Fibroblast of gingiva (primary cell): ENCODE data around the gene FRMD4A.
A peak's percentile ranks its signal among the peaks of the same experiment; 100 is the strongest.
"Not testable (repeated sequence)": the region's sequence is repeated elsewhere in the genome, so short reads cannot be mapped to it uniquely, and the experiment has no call there.

ENCODE experiments used
- DNase-seq: peaks from one replicate; pipeline ENCODE4 v3.0.0-alpha.2; 2011; ENCODE audit warnings: low read depth

FRMD4A gene

GRCh38 chr10:13882119-13882711 is 448.5 kb downstream of the FRMD4A start:
- DNase-seq: peak; percentile 57

- DNase-seq: no peak
These were observed 450.0 kb downstream of the FRMD4A start for GRCh38 chr10:13880760-13881159.

- DNase-seq: peak; percentile 90
These were observed 453.4 kb downstream of the FRMD4A start for GRCh38 chr10:13877154-13877909.

- DNase-seq: no peak
These were observed 457.5 kb downstream of the FRMD4A start for GRCh38 chr10:13873196-13873595.

GRCh38 chr10:13872411-13872810 is 458.3 kb downstream of the FRMD4A start:
- DNase-seq: no peak

- no peak for DNase-seq
These were observed 458.9 kb downstream of the FRMD4A start for GRCh38 chr10:13871776-13872175.

- no peak for DNase-seq
These were observed 459.7 kb downstream of the FRMD4A start for GRCh38 chr10:13871011-13871410.

- no peak for DNase-seq
These were observed 461.4 kb downstream of the FRMD4A start for GRCh38 chr10:13869295-13869664.

- no peak for DNase-seq
These were observed 462.0 kb downstream of the FRMD4A start for GRCh38 chr10:13868528-13869294.

GRCh38 chr10:13867822-13868221 is 462.9 kb downstream of the FRMD4A start:
- no peak for DNase-seq

GRCh38 chr10:13865758-13866491 is 464.8 kb downstream of the FRMD4A start:
- peak; percentile 65 for DNase-seq

GRCh38 chr10:13865220-13865619 is 465.5 kb downstream of the FRMD4A start:
- DNase-seq: not testable (repeated sequence)

- DNase-seq: peak; percentile 43
These were observed 468.0 kb downstream of the FRMD4A start for GRCh38 chr10:13862546-13863233.

- DNase-seq: no peak
These were observed 469.8 kb downstream of the FRMD4A start for GRCh38 chr10:13860886-13861285.

GRCh38 chr10:13859979-13860654 is 470.6 kb downstream of the FRMD4A start:
- DNase-seq: peak; percentile 50

GRCh38 chr10:13858709-13859108 is 472.0 kb downstream of the FRMD4A start:
- DNase-seq: no peak

GRCh38 chr10:13857451-13857850 is 473.3 kb downstream of the FRMD4A start:
- no peak for DNase-seq

- DNase-seq: no peak
These were observed 476.9 kb downstream of the FRMD4A start for GRCh38 chr10:13853854-13854253.

GRCh38 chr10:13852872-13853271 is 477.9 kb downstream of the FRMD4A start:
- no peak for DNase-seq

- DNase-seq: no peak
These were observed 478.8 kb downstream of the FRMD4A start for GRCh38 chr10:13851906-13852305.
